Tibial nerve (tissue), 4 donors: ENCODE results near the gene ECT2L.

Experiments used
- CTCF ChIP-seq, 5 experiments: fragments of 200-600 bp in 3 of 5; fragments of 450-650 bp in 2 of 5; sonication (generic) in 3 of 5; IDR thresholded peaks; one replicate each; pipeline ENCODE4 v1.5.1; 2016 to 2019; ENCODE audit warnings: antibody characterized with exemption in 5 of 5, mild to moderate bottlenecking in 3 of 5, moderate library complexity in 2 of 5
- EP300 ChIP-seq, 2 donors: sonication (generic); formaldehyde crosslinking; IDR thresholded peaks; one replicate each; pipeline ENCODE4 v1.6.1; 2017; ENCODE audit warnings: antibody characterized with exemption in 2 of 2, mild to moderate bottlenecking in 1 of 2
- POLR2A ChIP-seq, 2 donors: fragments of 450-650 bp; IDR thresholded peaks; one replicate each; pipeline ENCODE4 v1.6.1; 2017; ENCODE audit warnings: antibody characterized with exemption in 2 of 2, mild to moderate bottlenecking in 2 of 2, moderate library complexity in 2 of 2

DNA sequence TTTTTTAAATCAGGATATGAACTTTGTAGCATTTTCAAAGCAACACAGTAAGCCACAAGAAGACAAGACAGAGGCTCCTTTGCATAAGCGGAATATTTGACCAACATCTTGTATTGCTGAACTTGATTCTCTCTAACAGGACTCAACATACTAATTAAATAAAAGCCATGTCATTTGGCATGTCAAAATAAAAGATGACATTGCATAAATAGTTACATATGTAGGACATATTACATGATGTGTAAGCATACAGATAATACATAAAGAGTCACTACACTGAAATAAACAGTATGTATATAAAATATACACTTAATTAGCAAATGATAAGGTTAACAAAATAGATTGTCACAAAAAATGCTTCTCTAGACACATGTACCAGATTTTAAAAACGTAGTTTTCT lies 129.9 kb downstream of the ECT2L start:
- no peak for TF ChIP-seq POLR2A (IDR thresholded peaks at IDR 0.05)
- no peak for TF ChIP-seq CTCF (IDR thresholded peaks at IDR 0.05)
- no peak for TF ChIP-seq EP300 (IDR thresholded peaks at IDR 0.05)
